Pulmonary artery endothelial cell (primary cell): ENCODE results near the gene RNF220. TPM values are rescaled to one million over a fixed set of nuclear protein-coding genes. Genes with fewer than 3 reads are reported as not detected.

ENCODE experiments used
- DNase-seq: peaks from one replicate; pipeline ENCODE4 v3.0.0-alpha.2; 2011; ENCODE audit warnings: low read depth, low spot score
- total RNA-seq: library from RNA; depleted of rRNA; stranded (reverse); fragments of >200 nt; gene quantifications from 2 replicates; pipeline ENCODE4 v1.2.3, GENCODE V29; 2014

RNF220 gene
- total RNA-seq, 1 donor from 2014 or later: 76.7 TPM

DNA sequence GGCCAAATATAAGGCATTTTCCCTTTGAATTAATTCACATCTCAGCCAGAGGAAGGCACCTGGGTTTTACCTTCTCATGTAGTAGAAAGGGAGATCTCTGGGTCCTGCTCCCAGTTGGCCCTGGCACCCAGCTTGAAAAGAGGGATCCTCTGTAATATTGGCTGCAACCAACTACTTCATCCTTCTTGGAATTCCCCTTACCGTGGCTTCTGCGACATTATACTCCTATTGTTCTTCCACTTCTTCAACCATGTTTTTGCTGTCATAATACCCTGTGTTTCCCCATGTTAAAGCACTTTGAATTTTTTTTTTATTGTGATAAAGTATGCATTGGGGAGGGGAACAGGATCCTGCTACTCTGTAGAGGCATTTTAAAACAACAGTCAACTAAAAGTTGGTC lies 26.8 kb downstream of the RNF220 start:
- DNase-seq: no peak

DNA sequence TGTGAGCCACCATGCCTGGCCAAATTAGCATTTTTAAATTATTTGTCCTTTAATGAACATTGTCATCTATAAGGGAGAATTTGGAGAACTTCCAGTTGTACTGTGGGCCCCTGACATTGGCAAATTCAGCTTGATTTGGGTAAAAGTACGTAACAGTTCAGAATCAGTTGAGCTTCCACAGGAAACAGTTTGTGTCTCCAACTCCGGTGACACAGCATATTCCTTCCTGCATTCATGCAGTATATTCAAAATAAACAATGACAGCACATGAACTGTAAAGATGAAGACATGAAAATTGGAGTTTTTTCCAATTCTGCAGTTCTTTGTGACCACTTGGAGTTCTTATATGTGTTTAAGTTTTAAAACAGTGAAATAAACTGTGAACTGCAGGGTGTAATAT lies 28.2 kb downstream of the RNF220 start:
- DNase-seq: no peak

DNA sequence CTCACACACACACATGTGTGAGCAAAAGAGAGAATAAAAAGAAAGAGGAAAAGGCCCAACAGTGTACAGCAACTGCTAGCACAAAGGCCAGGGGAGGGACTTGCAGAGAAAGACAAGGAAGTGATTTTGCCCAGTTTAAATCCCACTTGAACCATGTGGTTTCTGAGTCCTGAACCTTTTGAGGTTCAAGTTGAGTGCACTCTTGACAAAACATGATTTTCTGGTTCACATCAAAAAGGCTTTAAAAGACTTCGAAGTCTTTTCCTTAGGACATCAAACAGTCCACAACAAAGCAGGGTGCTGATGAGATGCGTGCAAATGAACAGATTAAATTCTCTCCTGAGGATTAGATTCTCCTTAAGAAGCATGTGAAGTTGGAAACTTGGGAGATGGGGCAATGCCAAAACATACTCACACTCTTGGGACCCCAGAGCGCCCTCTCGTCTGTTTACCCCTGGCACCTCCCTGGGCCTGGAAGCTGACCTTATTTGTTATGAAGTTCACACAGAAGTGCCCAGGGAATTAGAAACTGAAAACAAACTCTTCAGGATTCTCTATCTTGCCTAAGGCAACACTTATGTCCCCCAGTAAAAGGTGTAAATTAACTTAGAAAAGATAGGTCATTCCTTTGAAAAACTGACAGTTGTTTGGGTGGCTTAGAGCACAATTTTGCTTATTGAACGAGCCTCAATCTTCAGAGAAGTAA lies 31.5 kb downstream of the RNF220 start:
- no peak for DNase-seq

DNA sequence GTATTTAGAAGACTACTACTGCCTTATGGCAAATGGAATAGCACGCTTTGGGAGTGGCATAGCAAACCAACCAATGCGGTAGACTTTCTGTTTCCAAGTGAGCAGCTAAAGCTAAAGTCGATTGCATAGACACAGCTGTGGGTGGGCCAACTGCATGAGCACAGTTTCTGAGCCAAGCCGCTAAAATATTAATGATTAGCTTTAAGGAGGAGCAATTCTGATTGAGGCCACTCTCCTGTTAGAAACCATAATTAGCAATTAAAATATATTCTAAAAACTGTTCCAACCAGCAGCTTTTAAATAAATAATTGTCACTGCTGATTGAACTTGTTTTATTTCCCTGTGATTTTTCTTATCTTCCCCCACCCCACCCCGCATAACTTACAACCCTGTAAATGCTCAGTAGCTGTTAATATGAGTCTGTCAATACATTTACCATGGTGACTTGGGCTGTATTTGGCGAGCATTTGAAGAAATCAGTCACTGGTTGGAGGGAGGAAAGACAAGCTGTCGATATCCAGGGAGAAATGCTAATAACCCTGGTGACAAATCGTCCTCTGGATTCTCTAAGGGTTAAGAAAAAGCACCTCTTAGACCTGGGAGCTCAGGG lies 32.2 kb downstream of the RNF220 start:
- no peak for DNase-seq

DNA sequence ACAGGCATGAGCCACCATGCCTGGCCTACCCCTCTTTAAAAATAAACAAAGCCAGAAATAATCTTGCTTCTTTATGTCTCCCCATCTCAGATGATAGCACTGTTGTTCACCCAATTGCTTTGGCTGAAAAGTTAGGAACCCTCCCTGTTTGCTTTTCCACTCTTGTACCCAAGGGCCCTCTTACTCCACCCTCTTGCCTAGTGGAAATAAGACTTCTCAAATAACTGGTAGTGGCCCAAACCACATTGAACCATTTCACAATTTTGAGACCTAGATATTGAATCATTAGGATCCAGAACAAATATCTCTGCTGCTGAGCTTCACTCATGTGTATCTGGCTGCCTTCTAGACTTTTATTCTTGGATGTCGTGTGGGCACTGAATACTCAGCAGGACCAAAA lies 37.7 kb downstream of the RNF220 start:
- no peak for DNase-seq

DNA sequence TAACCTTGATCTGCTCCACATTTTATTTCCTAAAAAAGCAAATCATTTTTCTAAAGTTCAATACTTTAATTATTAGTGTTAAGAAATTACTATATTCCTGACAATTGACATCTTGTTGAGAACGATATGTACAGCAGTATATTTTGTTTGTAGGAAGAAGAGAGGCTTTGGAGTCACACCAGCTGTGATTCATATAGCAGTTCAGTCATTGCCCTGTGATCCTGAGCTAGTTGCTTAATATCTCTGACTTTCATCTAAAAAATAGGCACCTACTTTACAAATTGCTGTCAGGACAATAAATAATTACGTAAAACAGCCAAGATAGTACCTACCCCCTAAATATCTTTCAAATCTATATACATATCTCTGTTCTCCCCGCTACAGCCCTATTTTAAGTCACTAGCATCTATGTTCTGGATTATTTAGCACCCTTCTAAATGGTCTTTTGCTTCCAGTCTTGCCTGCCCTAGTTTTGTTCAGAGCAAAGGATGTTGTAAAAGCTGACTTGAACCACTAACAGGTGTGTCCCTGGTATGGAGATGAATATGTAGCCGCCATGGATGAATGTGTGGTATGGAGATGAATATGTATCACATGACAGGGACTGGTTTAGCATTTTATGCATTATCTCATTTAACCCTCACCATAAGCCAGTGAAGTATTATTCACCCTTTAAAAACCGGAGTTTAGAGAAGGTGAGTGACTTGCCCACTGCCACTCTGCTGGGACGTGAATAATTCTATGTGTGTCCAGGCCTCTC lies 42.2 kb downstream of the RNF220 start:
- no peak for DNase-seq

DNA sequence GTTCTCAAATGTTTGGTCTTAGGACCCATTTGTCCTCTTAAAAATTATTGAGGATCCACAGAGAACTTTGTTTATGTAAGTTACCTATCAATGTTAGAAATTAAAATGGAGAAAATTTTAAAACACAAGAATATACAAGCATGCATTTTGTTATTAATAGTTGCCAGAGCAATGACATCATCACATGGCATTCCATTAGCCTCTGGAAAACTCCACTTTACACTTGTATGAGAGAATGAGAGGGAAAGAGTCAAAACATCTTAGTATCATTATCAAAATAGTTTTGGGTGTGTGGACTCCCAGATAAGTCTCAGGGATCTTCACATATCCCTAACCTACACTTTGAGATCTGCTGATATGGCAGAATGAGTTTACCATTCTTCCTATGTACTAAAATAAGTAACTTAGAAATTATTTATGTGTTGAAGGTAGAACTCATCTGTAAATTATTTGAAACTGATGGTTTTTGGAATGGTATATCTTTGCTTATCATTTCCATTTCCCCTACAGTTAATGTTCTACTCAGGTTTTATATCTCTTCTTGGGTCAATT lies 48.8 kb downstream of the RNF220 start:
- no peak for DNase-seq

DNA sequence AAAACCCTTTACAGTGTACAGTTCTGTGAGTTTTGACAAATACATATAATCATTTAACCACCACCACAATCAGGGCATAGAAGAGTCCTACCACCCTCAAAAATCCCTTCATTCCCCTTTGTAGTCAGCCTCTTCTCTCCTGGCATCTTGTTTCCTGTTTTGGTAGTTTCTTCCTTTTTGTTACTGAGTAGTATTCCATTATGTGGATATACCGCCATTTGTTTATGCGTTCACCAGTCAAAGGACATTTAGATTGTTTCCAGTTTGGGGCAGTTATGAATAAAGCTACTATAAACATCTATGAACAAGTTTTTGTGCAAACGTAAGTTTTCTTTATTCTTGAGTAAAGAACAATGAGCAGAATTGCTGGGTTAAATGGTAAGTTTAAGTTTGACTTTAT lies 49.6 kb downstream of the RNF220 start:
- no peak for DNase-seq

DNA sequence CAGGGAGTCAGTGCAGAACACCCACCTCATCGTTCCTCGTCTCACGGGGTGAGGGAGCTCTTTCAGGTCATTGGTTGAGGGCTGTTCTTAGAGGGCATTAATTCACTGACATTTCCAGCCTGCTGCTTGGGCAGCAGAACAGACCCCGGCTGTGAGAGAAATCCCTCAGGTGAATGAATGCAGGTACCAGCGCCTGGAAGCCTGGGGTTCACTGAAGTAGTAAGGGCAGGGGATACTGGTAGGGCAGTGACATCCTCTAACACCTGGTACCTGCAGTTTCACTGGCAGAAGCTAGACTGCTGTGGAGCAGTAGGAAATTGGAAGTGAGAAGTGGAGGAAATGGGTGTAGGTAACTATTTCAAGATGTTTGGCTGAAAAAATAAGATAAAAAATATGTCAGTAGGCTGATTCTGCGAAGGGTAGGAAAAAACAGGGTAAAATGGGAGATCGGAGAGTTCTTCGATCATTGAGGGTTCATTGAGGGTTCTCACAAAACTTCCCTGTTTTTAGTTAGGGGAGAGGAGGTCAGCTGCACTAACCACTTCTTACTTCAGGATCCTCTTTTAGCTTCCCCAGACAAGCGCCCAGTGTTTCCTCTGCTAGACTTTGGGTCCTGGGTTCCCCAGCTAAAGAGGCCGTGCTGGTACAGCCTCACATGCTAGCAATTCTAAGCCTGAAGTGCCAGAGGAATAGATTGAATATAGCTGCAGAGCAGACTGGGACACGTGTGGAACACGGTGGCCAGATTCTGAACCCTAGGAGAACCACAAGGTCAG lies 55.2 kb downstream of the RNF220 start:
- DNase-seq: no peak

DNA sequence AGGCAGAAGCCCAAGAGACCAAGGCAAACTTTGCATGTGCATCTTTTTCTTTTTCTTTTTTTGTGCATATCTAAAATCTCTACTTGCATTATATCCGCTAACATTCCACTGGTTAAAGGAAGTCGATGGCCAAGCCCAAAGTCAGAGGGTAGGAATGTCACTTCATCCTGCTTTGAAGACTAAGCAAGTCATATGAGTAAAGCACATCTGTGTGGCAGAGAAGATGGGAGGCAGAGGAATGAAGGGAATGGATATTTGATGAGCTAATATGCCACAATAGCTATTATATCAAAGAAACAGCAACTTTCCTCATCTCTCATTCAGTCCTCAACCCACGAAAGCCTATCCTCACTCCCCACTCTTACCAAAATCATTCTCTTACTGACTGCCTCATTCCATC lies 59.3 kb downstream of the RNF220 start:
- no peak for DNase-seq

DNA sequence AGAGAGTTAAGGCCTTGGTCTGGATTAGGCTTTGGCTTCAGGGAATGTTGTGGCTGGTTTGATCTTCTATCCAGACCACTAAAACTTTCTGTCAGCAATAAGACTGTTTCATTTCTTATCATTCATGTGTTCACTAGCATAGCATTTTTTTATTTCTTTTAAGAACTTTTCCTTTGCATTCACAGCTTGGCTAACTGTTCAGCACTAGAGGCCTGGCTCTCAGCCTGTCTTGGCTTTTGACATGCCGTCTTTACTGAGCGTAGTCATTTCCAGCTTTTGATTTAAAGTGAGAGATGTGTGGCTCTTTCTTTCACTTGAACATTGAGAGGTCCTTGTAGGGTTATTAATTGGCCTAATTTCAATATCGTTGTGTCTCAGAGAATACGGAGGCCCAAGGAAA lies 62.5 kb downstream of the RNF220 start:
- DNase-seq: no peak

DNA sequence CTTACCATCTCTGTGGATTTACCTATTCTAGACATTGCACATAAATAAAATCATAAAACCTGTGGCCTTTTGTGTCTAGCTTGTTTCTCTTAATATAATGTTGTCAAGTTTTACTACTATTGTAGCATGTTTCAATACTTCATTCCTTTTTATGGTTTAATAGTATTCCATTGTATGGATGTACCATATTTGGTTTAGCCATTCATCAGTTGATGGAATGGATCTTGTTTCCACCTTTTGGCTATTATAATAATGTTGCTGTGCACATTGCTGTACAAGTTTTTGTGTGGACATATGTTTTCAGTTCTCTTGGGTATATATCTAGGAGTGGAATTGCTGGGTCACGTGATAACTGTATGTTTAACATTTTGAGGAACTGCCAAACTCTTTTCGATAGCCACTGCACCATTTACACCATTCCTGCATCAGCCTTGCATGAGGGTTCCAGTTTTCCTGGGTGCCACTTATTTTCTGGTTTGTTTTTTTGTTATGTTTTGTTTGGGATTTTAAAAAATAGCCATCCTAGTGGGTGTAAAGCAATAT lies 66.9 kb downstream of the RNF220 start:
- DNase-seq: no peak

DNA sequence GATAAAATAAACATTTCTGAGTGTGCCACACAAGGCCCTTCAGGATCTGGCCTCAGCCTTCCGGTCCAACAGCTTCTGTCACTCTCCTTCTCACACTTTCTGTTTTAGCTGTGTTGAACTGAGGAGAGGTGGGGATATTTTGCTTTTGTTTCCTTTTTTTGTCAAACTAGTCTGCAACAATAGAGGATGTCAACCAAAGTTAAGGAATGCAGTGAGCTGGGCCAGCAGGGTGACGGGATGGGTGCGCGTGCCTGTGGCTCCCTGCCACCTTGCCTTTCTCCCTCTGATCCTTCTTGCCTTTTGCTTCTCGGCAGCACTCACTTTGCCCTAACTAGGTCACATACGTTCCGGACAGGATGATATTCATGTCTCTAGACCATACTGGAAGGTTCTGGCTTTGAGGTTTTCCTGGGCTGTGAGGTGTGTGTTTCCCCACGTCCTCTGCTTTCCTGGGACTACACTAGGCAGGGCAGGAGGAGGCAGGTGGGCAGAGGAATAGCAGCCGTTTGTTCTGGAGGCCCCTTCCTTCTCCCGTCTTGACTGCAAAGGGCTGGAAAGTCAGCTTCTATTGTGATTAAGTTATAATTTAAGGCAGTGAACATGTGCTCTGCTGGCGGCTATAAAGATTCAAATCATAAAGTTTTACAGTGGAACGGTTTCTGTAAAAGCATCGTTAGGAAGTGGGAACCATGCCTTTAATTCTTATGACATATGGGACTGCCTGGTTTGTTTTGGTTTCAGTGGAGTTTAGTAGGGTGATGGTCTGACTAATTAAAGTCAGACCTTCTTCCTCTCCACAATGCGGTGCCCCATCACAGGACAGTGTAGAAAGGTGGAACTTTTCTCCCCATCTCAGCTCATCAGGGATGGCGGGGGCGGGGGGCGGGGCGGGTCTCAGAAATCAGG lies 67.8 kb downstream of the RNF220 start:
- DNase-seq: no peak

DNA sequence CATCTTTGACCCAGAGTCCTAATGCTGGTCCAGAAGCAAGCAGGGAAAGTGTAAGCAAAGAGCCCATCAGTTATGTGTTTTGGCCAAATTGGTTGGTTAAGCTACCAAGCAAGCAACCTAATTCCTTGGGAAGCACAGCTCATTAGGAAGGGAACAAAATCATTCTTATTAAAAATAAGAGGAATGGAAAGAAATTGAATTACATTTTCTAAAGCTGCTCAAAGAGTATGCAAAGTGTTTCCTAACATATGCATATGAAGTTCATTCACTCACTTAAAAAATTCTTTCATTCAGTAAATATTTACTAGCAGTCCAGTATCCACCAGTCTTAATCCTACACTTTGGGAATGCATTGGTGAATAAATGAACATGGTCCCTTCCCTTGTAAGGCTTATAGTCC lies 71.8 kb downstream of the RNF220 start:
- no peak for DNase-seq

DNA sequence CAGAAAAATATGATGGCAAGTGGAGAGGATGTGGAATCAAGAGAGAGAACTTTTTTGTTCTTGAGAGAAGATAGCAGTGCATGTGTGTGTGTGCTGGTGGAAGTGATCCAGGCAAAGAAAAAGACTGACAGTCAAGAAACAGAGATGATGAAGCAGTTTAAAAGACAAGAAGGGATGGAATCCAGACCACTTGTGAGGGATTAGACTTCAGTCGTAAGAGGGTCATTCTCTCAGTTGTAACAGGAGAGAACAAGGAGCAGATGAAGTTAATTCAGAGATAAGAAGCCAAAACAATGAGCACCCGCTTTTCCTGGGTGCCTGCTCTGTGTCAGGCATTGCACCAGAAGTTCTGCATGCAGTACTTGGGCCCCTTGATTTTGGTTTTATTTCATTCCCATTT lies 76.6 kb downstream of the RNF220 start:
- no peak for DNase-seq

DNA sequence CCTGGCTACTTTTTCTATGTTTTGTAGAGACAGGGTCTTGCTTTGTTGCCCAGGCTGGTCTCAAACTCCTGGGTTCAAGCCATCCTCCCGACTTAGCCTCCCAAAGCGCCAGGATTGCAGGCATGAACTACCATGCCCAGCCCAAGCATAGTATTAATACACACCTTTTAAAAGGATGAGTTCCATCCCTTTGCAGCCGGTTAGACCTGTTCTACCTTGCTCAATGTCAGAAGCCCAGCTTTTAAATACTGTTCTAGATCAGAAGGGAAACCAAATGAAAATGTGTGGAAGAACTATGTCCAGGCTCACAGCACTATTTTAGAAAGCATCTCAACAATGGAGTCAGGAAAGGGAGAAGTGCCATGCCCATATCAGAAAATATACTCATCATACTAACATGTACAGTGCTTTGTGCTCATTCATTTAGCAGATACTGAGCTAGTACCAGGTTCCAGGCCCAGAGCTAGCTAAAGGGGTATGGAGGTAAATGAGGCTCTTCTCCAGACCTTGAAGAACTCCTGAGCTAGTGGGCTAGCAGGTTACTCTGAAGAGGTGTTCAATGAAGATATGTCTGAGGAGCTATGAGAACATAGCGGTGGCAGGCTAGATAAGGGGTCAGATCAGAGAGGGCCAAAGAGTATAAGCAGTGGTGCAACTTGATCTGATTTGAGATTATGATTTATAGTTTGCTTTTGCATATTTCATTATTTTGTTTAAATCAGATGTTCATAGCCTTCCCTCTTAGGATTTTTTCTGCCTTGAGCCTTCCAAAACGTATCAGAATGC lies 78.2 kb downstream of the RNF220 start:
- no peak for DNase-seq

DNA sequence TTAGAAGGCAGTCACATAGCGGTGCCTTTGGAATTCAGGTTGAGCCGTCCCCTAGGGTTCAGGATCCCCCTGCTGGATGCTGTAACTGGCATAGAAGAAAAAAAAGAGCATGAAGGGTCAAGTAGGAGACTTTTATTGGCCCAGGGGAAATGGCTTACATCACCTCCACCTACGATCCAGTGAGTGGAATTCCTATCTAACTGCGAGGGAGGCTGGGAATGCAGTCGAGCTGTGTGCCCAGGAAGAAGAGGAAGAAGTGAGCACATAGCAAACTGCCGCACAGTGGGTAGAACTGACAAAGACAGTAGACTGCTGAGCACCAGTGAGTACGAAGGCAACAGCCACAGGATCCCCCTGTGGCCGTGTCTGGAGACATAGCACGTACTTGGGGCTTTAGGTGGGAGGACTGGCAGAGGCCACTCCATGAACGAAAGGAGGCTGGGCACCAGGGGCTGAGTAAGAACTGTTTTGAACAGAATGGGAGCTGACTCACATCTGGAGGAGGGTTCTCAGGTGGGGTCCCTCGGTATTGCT lies 79.2 kb downstream of the RNF220 start:
- no peak for DNase-seq

DNA sequence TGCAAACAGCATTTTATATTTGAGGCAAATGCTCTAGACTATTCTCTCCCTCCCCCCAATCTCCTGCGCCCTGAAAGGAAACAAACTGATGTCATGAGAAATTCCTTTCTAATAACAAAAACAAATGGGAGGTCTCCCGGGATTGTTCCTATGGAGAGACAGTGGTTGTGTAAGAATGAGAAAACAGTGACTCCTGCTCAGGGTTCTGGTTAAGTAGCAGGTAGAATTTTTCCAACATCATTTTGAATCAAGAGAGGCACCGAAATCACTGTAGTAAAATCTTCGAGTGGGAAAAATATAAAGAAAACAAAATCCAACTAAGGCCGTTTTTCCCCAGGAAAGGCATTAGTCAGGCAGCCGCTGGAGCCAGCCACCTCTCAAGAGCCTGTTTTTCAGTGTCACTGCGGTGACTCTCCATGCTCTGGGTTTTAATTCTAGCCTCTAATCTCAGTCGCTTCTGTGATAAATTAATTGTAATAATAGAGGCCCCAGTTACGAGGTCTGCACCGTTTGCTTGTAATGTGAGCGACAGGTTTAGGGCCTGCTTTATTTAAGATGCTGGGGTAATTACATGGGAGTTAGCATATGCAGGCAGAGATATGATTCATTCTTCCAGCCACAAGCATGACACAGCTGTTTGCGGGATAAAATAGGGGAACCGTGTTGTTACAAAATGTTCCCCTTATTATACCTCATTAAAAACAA lies 80.3 kb downstream of the RNF220 start:
- DNase-seq: peak; percentile 64
